ENCODE measurements around the gene TPM4.
"Not testable (repeated sequence)": the region's sequence is repeated elsewhere in the genome, so short reads cannot be mapped to it uniquely, and the experiment has no call there.

Gene TPM4

DNA sequence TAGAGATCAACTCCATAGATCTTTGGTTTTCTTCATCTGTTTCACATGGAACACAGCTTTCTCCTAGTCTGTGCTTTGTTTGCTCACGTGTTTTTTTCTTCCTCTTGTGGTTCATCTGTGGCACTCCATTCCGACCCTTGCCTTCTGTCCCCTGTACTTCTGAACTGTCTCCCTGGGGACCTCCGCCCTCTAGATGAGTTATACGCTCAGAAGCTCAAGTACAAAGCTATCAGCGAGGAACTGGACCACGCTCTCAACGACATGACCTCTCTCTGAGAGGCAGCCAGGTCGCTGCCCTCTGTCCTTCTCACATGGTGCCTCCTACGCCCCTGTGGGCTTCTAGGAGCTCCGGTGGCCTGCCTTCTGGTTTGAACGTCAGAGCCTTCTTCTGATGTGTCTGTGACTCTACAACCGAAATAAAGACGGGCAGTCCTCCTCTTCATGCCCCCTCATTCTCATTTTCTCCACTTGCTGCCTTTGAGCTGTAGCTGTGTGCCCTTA, 18.8 kb downstream of the TPM4 start:
- DNase-seq (ENCODE audit: low read depth in 3 of 3, low spot score in 1 of 3) = no peak

DNA sequence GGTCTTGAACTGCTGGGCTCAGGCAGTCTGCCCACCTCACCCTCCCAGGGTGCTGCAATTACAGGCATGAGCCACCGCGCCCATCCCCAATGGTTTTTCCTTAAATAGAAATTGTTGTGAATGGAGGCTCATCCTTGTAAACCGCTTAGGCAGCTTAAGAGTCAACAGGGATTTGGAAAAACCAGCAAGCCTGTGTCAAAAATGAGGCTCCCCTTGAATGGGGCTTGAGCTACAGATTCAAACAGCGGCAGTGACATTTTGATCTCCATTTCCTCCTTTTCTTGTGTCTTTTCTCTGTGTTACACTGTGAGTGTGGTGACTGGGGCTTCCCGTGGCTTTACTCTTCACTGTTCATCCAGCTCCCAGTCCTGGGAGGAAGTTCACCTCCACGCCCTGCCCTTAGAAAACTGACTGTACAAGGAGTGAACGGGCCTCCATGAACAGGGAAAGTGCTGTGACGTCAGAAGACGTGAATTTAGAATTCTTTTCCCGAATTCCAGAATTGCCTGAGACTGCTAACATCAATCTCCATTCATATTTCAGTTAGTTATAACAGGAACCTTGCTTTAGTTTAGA, 20.1 kb downstream of the TPM4 start:
- no peak for DNase-seq (ENCODE audit: low read depth in 3 of 3, low spot score in 1 of 3)

DNA sequence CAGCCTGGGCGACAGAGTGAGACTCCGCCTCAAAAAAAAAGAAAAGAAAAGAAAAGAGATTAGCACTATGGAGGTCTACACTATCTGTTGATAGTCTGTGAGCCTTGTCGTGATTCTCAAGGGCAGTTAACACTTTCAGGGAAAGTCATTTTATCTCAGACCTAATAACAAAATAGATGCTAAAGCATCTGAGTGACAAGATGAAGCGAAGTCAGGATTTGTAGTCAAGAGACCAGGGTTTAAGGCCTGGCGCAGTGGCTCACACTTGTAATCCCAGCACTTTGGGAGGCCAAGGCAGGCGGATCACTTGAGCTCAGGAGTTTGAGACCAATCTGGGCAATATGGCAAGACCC, 22.1 kb downstream of the TPM4 start:
- DNase-seq (ENCODE audit: low read depth in 3 of 3, low spot score in 1 of 3) = no peak

GRCh38 chr19:16098821-16099220, 22.5 kb downstream of the TPM4 start:
- no peak for DNase-seq (ENCODE audit: low read depth in 3 of 3, low spot score in 1 of 3)

- DNase-seq (ENCODE audit: low read depth in 3 of 3, low spot score in 1 of 3) = not testable (repeated sequence)
Measured at GRCh38 chr19:16099314-16099965, 23.1 kb downstream of the TPM4 start.

DNA sequence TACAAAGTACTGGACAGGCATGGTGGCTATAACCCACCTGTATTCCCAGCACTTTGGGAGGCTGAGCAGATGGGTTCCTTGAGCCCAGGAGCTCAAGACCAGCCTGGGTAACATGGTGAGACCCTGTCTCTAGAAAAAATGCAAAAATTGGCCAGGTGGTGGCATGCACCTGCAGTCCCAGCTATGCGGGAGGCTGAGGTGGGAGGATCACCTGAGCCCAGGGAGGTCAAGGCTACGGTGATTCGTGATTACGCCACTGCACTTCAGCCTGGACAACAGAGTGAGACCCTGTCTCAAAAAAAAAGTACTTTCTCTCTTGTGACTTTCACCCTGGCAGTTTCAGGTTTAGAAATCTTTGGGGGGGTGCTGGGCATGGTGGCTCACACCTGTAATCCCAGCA, 24.2 kb downstream of the TPM4 start:
- no peak for DNase-seq (ENCODE audit: low read depth in 3 of 3, low spot score in 1 of 3)

DNA sequence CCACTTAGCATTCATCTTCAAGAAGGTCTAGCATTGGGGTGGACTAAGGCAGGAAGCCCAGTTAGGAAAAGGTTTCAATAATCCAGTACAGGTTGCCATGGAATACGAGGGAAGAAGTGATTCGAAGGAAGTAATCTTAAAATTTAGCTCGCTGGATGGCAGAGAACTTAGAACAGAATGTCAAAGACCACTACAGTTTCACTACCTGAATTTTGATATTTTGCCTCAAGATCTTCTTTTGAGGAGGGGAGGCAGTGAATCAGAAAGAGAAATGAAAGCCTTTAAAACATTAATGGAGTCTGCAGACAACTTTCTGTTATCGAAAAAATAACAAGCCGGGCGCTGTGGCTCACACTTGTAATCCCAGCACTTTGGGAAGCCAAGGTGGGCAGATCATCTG, 28.4 kb downstream of the TPM4 start:
- DNase-seq (ENCODE audit: low read depth in 3 of 3, low spot score in 1 of 3) = no peak

- DNase-seq (ENCODE audit: low read depth in 3 of 3, low spot score in 1 of 3) = no peak
Measured at GRCh38 chr19:16106121-16106520, 29.8 kb downstream of the TPM4 start.

DNA sequence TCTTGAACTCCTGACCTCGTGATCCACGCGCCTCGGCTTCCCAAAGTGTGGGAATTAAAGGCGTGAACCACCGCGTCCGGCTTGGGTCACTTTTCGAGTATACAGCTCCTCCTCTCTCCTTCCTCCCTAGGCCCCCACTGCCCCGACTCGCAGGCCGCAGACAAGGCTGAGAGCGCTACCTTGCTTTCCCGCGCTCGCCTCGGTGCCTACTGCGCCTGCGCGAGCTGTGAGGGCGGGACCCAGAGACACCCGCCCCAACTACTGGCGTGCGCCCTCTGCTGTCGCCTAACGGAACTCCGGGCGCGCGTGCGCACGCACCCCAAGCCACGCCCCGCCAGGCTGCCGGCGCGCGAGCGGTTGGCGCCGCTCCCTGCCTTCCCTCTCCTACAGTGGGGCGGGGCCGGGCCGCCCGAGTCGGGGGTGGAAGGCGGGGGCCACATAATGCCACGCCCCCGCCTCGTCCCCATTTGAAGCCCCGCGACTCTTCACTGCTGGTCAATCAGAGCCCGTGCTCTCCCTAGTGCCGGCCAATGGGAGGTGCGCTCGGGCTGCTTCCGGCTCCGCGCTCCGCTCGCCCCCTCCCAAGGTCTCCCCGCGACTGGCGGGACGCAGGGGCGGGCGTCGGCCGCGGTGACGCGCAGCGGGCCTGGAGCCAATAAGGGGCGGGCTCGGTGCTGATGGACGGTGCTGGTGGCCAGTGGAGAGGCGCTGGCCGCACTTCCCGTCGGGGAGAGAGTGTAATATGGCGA, 35.0 kb downstream of the TPM4 start, which contains the start of gene RAB8A:
TSS of gene RAB8A (plus strand) at position 730 of the 749 bp plus-strand sequence. CDS start at position 743, 13 bp downstream.
- peak; percentile 97 to 100 (median 100) for DNase-seq (ENCODE audit: low read depth in 3 of 3, low spot score in 1 of 3)

DNA sequence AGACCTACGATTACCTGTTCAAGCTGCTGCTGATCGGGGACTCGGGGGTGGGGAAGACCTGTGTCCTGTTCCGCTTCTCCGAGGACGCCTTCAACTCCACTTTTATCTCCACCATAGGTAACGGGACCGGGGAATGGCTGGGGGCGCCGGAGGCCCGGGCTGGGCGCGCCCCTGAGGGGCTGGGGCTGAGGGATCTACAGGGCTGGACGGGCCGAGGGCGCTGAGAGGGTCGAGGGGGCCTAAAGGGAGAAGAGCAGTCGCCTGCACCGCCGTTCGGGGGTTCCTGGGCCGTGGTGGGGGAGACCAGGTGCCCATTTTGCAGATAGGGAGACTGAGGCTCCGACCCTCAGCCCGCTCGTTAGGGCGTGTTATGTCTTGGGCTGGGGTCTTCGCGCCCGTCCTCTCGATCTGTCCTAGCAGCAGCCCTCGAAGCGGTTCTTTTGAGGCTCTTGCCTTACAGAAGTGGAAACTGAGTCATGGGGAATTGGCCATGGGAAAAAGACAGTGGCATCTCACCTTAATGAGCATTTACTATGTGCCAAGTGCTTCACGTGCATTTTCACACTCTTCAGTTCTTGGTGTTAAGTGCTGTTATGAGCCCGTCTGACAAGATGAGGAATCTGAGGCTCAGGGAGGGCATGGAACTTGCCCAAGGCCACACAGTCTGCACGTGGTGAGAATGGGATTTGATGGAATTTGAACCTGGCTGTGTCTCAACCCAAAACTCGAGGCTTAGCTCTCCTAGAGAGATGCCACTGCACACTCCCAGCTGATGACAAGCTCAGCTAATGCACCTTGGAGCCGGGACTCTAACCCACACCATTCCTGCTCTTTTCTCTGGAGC, 35.8 kb downstream of the TPM4 start:
- no peak for DNase-seq (ENCODE audit: low read depth in 3 of 3, low spot score in 1 of 3)

- DNase-seq (ENCODE audit: low read depth in 3 of 3, low spot score in 1 of 3) = no peak
Measured at GRCh38 chr19:16112778-16113177, 36.5 kb downstream of the TPM4 start.

DNA sequence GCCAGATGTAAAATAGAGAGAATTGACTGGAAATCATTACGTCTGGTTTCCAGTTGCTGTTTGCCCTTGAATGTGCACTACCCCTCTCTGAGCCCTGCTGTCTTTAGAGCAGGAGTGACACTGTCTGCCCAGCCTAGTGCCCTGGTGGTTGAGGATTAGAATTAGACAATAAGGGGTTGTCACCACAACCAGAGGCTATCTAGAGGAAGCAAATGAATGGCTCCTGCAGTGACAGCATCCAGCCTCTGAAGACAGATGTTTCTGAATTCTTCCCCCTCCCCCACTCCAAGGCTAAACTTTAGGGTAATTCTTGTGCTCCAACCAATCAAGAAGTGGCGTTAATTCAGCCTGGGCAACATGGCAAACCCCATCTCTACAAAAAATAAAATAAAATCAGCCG, 37.4 kb downstream of the TPM4 start:
- DNase-seq (ENCODE audit: low read depth in 3 of 3, low spot score in 1 of 3) = no peak

- no peak for DNase-seq (ENCODE audit: low read depth in 3 of 3, low spot score in 1 of 3)
Measured at GRCh38 chr19:16115301-16116039, 39.2 kb downstream of the TPM4 start.

DNA sequence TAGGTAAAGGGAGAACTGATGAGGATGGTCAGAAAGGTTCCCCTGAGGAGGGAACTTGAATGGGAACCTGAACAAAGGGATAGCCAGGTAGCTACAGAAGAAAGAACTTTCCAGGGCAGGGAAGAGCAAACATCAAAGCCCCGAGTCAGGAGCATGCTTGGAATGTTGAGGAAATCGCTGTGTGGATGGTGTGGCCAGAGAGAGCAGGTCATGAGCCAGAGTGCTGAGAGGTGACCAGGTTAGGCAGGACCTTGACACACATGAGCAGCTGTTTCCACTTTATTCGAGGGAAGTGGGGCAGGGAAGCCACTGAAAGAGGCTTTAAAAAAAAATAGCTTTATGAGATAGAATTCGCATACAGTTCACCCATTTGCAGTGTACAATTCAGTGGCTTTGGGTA, 39.8 kb downstream of the TPM4 start:
- DNase-seq (ENCODE audit: low read depth in 3 of 3, low spot score in 1 of 3) = no peak

GRCh38 chr19:16117594-16118033, 41.3 kb downstream of the TPM4 start:
- no peak for DNase-seq (ENCODE audit: low read depth in 3 of 3, low spot score in 1 of 3)

DNA sequence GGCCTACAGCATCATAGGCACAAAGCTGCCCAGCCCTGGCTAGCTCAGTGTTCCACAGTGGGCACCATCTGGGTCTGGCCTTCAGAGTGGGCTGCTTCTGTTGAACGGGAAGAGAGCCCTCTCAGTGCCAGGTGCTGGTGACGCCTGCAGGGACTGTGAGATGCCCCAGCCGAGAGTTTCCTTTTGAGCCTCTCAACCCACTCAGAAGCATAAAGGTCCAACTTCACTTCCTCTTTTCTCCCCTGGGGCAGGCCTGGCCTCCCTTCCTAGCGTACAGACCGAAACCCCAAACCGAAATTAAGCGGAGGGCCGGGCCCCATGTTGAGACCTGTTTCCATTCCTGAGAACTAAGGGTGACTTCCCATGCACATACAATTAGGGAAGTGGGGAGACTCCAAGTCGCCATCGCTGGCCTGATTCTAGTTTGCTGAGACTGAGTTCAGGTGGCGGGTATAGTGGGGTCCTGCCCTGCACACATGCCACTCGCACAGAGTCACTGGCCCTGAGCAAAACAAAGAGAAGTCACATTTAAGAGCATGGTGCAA, 42.3 kb downstream of the TPM4 start:
- DNase-seq (ENCODE audit: low read depth in 3 of 3, low spot score in 1 of 3) = no peak

DNA sequence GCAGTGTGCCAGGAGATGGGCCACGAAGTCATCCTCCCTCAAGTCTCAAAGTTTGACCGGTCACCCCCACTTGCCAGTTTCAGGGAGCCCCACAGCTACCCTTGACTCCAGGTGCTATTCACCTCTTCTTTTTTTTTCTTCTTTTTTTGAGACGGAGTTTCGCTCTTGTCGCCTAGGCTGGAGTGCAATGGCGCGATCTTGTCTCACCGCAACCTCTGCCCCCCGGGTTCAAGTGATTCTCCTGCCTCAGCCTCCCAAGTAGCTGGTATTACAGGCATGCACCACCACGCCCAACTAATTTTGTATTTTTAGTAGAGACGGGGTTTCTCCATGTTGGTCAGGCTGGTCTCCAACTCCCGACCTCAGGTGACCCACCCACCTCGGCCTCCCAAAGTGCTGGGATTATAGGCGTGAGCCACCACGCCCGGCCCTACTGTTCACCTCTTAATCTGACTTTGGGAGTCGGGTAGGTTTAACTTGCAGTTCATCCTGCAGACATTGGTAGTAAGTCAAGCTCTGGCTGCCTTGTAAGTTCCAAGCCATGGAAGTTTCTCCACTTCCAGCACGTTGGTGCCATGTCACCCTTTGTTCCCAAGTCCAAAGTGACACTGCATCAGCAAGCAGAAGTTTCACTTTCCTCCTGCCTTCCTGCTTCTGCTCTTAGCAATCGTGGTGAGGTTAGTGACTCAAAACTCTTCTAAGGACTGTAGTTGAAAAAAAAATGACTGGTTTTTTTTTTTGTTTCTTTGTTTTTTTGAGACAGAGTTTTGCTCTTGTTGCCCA, 43.0 kb downstream of the TPM4 start:
- DNase-seq (ENCODE audit: low read depth in 3 of 3, low spot score in 1 of 3) = not testable (repeated sequence)

DNA sequence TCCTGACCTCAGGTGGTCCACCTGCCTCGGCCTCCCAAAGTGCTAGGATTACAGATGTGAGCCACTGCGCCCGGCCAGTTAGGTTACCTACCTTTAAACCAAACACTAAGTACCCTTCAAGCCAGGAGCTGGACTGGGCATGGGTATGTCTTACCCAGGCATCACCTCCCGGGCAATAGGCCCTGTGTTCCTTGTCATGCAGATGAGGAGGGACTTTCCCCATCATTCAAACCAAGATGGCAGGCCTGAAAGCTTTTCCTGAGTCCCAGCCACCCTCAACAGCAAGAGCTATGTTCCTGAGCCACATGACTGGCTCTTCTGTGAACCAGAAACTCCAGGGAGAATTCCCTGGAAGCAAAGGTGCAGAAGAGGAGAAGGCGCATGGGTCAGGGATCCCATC, 44.8 kb downstream of the TPM4 start:
- no peak for DNase-seq (ENCODE audit: low read depth in 3 of 3, low spot score in 1 of 3)

DNA sequence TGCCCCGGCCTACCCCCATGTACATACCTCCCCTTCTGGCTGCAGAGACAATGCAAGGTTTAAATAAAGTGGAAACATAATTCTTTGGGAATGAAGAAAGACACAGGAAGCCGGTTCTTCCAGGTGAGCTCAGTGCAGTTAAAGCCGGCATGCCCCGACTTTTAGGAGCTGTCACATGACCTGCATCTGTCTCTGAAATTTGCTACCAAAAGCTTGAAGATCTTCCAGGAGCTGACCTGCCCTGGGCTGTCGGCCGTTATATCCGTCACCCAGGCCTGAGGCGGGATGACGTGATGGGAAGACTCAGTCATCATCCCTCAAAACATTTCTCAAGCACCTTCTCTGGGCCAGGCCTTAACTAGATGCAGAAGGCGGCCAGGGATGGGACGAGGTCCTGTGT, 45.7 kb downstream of the TPM4 start:
- DNase-seq (ENCODE audit: low read depth in 3 of 3, low spot score in 1 of 3) = no peak

DNA sequence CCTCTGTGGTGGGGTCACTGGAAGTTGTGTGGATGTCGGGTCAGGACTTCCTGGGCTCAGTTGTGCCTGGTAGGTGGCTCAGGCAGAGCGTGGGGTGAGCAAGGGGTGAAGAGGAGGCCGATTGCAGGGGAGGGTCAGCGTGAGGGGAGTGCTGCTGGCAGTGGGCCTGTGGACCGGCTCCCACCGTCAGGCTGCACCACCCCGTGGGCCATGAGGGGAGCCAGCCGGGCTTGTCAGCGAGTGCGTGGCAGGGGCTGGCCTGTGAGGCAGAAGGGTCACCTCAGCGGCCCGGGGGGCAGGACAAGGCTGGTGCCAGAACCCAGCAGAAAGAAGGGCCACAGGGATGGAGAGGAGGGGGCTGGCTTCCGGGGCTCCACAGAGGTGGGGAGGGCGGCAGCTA, 48.7 kb downstream of the TPM4 start:
- DNase-seq (ENCODE audit: low read depth in 3 of 3, low spot score in 1 of 3) = no peak

Measured in stimulated activated CD4-positive, alpha-beta T cell treated with anti-CD3 and anti-CD28 coated beads, TNF-alpha, amount 100 ng/mL, for 1 hour (primary cell).